Activated CD4-positive, alpha-beta memory T cell treated with anti-CD3 and anti-CD28 coated beads for 36 hours (primary cell): ENCODE measurements around the gene USP38. TPM values are rescaled to one million over a fixed set of nuclear protein-coding genes. Genes with fewer than 3 reads are reported as not detected.
"Not testable (repeated sequence)": the region's sequence is repeated elsewhere in the genome, so short reads cannot be mapped to it uniquely, and the experiment has no call there.

Experiments used
- CTCF ChIA-PET: fragments of 350-600 bp; sonication (Branson Sonifier 250); formaldehyde crosslinking; loops from one replicate; lab custom pipeline; 2021; ENCODE audit warnings: antibody characterized with exemption, inconsistent platforms; lab: Charles Lee
- POLR2A ChIA-PET: fragments of 350-600 bp; sonication (Branson Sonifier 250); formaldehyde crosslinking; loops from one replicate; lab custom pipeline; 2021; ENCODE audit warnings: antibody characterized with exemption; lab: Charles Lee
- DNase-seq: peaks from one replicate; pipeline ENCODE4 v3.0.0-alpha.2; 2020
- H3K27ac Mint-ChIP-seq: one replicate; pipeline ENCODE4 v1.8.0; 2021; ENCODE audit warnings: mixed read lengths
- H3K27me3 Mint-ChIP-seq: one replicate; pipeline ENCODE4 v1.8.0; 2021; ENCODE audit warnings: mixed read lengths
- H3K36me3 Mint-ChIP-seq: one replicate; pipeline ENCODE4 v1.8.0; 2021; ENCODE audit warnings: mixed read lengths
- H3K4me1 Mint-ChIP-seq: one replicate; pipeline ENCODE4 v1.8.0; 2021; ENCODE audit warnings: low read depth, mixed read lengths
- H3K4me3 Mint-ChIP-seq: one replicate; pipeline ENCODE4 v1.8.0; 2021; ENCODE audit warnings: mild to moderate bottlenecking, mixed read lengths
- H3K9me3 Mint-ChIP-seq: one replicate; pipeline ENCODE4 v1.8.0; 2021; ENCODE audit warnings: mixed read lengths
- intact Hi-C: fragments of 100-400 bp; cut with micrococcal nuclease; formaldehyde crosslinking; loops from one replicate; pipeline ENCODE4 v1.15.1; 2023
- total RNA-seq, 2 experiments: library from RNA; stranded (reverse); gene quantifications; one replicate each; pipeline ENCODE4 v1.2.3, GENCODE V29; 2021

Gene USP38
- total RNA-seq, 2 experiments from 2014 or later, result 21.7 to 22.0 TPM

DNA sequence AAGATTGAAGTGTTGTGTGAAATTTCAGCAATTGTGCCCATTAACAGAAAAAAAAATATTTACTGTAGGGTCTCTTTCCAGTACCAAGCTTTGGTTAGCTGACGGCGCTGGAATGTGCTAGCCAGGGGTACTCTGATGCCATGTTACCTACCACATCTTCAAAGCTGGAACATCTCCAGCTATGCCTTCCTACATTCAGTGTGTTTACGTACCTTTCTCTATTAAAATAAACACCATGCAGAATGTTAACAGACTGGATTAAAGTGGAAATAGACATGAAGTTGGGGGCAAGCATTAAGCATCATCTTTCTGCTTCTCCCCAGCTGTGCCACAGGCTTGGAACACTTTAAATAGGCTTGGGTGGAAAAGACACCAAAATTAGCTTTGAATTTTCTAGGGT is 65.9 kb downstream of the USP38 start:
- Mint-ChIP-seq H3K4me3 (no peak overlapping the region), H3K36me3 (no peaks in the 10 kb centered on the region), H3K9me3 (no peaks in the 10 kb centered on the region), H3K27me3 (peaks cover 9% of the 10 kb centered on the region), H3K4me1 (no peaks in the 10 kb centered on the region), H3K27ac (no peak overlapping the region)
- POLR2A ChIA-PET, result no interaction called here
- CTCF ChIA-PET, result no interaction called here
- intact Hi-C loops, result no loop called here
- no peak for DNase-seq

DNA sequence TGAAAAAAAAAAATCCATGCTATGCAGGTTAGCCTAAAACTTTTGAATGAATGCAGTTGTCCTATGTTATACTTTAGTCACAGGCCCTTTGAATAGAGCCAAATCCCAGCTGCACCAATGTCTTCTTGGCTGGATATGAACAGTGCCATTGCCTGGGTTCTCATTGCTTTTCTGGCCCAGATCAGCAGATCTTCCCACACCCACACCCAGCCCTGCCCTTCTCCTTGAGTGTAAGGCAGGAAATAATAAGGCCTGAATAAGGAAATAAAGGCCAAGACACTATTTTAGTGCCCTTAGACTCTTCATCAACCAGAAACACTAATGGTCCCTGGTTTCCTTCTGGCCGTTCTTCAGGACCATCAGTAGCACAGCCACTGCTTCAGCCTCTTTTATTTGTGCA is 66.6 kb downstream of the USP38 start:
- Mint-ChIP-seq H3K27me3 (peaks cover 9% of the 10 kb centered on the region), H3K4me1 (peaks cover 4% of the 10 kb centered on the region), H3K36me3 (no peaks in the 10 kb centered on the region), H3K4me3 (no peak overlapping the region), H3K9me3 (no peaks in the 10 kb centered on the region), H3K27ac (no peak overlapping the region)
- intact Hi-C loops, result no loop called here
- no peak for DNase-seq
- CTCF ChIA-PET, result no interaction called here
- POLR2A ChIA-PET, result no interaction called here

DNA sequence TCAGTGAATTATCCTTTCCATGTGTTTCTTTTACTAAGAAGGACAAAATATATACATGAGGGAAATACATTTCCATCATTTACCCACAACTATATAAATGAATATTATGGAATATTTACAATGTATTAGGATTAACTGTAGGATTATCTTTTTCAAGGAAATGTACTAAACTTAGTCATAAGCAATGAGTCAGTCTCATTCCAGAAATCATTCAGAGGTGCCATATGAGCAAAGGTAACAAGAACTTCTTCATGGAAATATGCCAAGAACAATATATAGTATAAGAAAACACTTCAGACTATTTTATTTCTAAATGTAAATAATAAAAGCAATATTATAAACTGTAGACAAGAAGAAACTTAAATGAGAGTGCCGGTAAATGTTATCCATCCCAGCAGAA is 67.1 kb downstream of the USP38 start:
- peaks cover 9% of the 10 kb centered on the region for H3K27me3 Mint-ChIP-seq
- H3K36me3 Mint-ChIP-seq, result no peaks in the 10 kb centered on the region
- no peak for DNase-seq
- H3K27ac Mint-ChIP-seq, result no peak overlapping the region
- H3K9me3 Mint-ChIP-seq, result no peaks in the 10 kb centered on the region
- H3K4me1 Mint-ChIP-seq, result peaks cover 4% of the 10 kb centered on the region
- intact Hi-C loops, result no loop called here
- ChIA-PET CTCF (no interaction called here), POLR2A (no interaction called here)
- H3K4me3 Mint-ChIP-seq, result no peak overlapping the region

DNA sequence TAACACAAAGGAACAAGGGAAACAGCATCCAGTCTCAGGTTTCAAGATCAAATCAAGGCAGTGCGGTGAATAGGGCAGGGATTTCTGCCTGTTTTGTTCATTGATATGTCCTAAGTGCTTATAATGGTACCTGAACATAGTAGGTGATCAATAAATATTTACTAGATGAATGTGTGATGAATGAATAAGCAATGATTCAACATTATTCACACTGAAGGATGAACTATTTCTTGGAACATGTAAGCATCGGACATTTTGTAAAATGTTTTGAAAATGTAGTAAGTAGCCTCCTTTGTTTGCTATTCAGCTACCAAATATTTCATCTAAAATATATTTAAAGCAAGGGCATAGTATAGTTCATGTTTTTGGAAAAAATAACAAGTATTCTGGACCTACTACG is 67.8 kb downstream of the USP38 start:
- Mint-ChIP-seq H3K4me3 (no peak overlapping the region), H3K9me3 (no peaks in the 10 kb centered on the region), H3K27ac (no peak overlapping the region), H3K4me1 (peaks cover 4% of the 10 kb centered on the region), H3K27me3 (peaks cover 9% of the 10 kb centered on the region), H3K36me3 (no peaks in the 10 kb centered on the region)
- ChIA-PET CTCF (no interaction called here), POLR2A (no interaction called here)
- DNase-seq, result no peak
- intact Hi-C loops, result no loop called here

DNA sequence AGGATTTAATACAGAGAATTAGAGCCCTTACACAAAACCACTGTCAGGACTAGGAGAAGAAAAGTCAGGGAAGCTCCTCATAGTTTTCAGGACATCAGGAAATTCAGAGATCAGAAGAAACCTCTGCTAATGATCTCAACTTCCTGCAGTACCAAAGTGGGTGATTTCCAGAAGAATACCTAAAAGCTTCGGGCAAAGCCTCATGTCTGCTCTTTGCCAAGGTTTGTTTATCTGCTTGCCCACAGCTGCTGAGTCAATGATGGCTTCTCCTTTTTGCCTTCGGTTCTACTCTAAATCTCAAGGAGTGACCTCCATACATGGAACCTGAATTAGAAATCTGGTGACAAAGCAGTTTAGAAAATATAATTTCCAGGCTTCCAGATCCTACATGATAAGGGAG is 68.4 kb downstream of the USP38 start:
- Mint-ChIP-seq H3K4me1 (peaks cover 4% of the 10 kb centered on the region), H3K4me3 (no peak overlapping the region), H3K27me3 (peaks cover 9% of the 10 kb centered on the region), H3K9me3 (no peaks in the 10 kb centered on the region), H3K36me3 (no peaks in the 10 kb centered on the region), H3K27ac (no peak overlapping the region)
- intact Hi-C loops, result no loop called here
- POLR2A ChIA-PET, result no interaction called here
- no peak for DNase-seq
- CTCF ChIA-PET, result no interaction called here

DNA sequence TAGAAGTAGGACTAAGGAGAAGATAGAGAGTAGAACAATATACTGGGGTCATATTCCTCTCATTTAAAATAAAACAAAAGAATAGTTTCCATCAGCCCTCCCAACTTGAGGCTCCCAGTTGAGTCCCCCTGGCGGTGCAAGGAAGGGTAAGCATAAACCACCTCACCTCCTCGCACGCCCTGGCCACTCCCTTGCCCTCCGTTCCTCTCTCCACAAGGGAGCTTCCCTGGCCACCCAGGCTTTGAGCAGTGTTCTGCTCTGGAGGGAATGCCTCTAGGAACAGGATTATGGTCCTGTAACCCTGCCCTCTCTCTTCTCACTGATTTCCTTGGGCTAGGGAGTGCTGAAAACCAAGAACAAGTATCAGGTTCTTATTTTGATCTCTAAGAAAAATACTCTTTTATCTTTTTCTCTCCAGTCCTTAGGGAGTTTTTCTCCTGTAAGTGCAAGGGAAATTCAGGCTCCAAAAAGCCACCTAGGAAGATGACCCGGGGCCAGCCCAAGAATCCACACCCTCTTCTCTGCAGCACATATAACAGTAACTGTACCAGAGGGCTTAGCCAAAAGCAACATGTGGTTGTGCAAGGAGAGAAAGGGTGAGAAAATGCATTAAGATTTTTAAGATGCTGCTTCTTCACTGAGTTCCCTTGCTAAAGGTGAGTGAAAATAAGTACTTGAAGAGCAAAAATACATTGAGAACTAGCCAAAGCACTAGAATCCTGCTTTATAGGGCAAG is 69.9 kb downstream of the USP38 start:
- no peaks in the 10 kb centered on the region for H3K9me3 Mint-ChIP-seq
- ChIA-PET CTCF (no interaction called here), POLR2A (no interaction called here)
- intact Hi-C loops, result no loop called here
- H3K4me3 Mint-ChIP-seq, result no peak overlapping the region
- no peak for DNase-seq
- no peak overlapping the region for H3K27ac Mint-ChIP-seq
- no peaks in the 10 kb centered on the region for H3K36me3 Mint-ChIP-seq
- H3K4me1 Mint-ChIP-seq, result peaks cover 4% of the 10 kb centered on the region
- peaks cover 5% of the 10 kb centered on the region for H3K27me3 Mint-ChIP-seq

DNA sequence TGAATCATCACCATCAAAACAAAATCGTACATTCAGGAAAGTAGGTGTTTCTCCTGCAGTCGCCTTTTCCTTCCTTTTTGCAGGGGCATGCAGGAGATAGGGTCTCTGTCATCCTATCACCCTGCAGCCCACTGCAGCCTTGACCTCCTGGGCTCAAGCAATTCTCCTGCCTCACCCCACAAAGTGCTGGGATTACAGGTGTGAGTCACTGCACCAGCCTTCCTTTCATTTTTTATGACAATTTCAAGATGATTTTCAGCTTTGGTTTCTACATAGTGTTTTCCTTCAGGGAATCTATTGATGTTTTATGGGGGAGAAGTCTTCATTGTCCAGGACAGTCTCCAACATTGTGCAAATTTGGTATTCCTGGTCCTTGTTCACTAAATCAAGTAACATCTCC is 71.7 kb downstream of the USP38 start:
- no peak for DNase-seq
- no peak overlapping the region for H3K27ac Mint-ChIP-seq
- intact Hi-C loops, result no loop called here
- H3K27me3 Mint-ChIP-seq, result peaks cover 5% of the 10 kb centered on the region
- POLR2A ChIA-PET, result no interaction called here
- no peak overlapping the region for H3K4me3 Mint-ChIP-seq
- peaks cover 4% of the 10 kb centered on the region for H3K4me1 Mint-ChIP-seq
- H3K36me3 Mint-ChIP-seq, result no peaks in the 10 kb centered on the region
- CTCF ChIA-PET, result no interaction called here
- no peaks in the 10 kb centered on the region for H3K9me3 Mint-ChIP-seq

DNA sequence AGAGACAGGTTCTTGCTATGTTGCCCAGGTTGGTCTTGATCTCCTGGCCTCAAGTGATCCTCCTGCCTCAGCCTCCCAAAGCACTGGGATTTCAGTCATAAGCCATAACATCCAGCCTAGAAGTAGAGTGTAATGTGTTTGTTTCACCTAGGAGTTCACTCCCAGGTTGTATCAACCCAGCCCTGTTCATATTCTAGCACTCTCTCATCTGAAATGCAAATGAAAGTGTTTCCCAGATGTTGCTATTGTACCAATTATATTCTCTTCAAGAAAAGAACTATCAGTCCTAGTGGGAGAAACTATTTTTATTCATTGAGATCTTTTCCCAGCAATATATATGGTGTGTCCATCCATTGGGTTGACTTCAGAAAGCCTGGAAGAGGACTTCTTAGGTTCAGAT is 72.6 kb downstream of the USP38 start:
- intact Hi-C loops, result no loop called here
- CTCF ChIA-PET, result no interaction called here
- Mint-ChIP-seq H3K9me3 (no peaks in the 10 kb centered on the region), H3K27ac (no peak overlapping the region), H3K27me3 (peaks cover 7% of the 10 kb centered on the region), H3K4me1 (peaks cover 4% of the 10 kb centered on the region), H3K36me3 (no peaks in the 10 kb centered on the region), H3K4me3 (no peak overlapping the region)
- DNase-seq, result no peak
- POLR2A ChIA-PET, result no interaction called here

DNA sequence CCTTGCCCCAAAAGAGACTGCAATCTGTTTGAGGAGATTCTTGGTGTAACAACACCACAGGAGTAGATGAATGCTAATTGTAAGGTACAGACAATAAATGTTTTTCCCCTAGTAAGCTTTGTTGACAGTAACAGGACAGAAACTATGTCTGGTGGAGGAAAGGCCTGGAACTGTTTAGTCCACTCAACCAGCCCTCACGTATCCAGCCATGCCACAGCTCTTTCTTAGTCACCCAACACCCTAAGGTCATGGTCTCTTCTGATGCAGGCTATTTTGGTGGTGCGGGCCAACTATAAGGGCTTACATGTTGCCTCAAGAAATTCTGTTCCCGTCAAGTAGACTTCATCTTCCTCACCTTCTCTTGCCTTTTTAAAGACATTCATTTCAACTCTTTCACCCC is 76.0 kb downstream of the USP38 start:
- no peak overlapping the region for H3K27ac Mint-ChIP-seq
- H3K36me3 Mint-ChIP-seq, result no peaks in the 10 kb centered on the region
- ChIA-PET POLR2A (no interaction called here), CTCF (no interaction called here)
- no peaks in the 10 kb centered on the region for H3K9me3 Mint-ChIP-seq
- intact Hi-C loops, result no loop called here
- peaks cover 2% of the 10 kb centered on the region for H3K27me3 Mint-ChIP-seq
- H3K4me3 Mint-ChIP-seq, result no peak overlapping the region
- peaks cover 4% of the 10 kb centered on the region for H3K4me1 Mint-ChIP-seq
- no peak for DNase-seq

DNA sequence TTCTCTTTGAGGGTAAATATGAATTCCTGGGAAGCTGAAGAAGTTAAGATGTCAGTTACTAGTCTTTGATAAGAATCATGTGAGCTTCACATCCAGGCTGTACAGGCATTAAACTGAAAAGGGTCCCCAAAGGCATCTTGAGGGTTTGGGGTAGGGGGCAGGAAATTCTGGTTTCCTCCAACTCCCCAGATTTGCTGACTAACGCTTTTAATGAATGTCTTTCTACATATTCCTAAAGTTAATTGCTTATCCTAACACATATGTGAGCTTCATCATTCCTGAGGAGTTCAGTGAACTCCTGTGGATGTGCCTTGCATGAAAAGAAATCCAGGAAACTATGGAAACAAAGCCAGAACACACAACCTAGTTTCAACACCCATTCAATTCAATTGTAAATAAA is 78.1 kb downstream of the USP38 start:
- POLR2A ChIA-PET, result no interaction called here
- Mint-ChIP-seq H3K36me3 (no peaks in the 10 kb centered on the region), H3K9me3 (peaks cover 15% of the 10 kb centered on the region), H3K27ac (no peak overlapping the region), H3K27me3 (peaks cover 2% of the 10 kb centered on the region), H3K4me1 (no peaks in the 10 kb centered on the region), H3K4me3 (no peak overlapping the region)
- no peak for DNase-seq
- CTCF ChIA-PET, result no interaction called here
- intact Hi-C loops, result no loop called here

DNA sequence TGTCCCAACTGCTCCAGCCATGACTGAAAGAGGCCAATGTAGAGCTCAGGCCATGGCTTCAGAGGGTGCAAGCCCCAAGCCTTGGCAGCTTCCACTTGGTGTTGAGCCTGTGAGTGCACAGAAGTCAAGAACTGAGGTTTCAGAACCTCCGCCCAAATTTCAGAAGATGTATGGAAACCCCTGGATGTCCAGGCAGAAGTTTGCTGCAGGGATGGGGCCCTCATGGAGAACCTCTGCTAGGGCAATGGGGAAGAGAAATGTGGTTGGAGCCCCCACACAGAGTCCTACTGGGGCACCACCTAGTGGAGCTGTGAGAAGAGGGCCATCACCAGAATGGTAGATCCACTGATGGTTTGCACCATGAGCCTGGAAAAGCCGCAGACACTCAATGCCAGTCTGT is 83.0 kb downstream of the USP38 start:
- CTCF ChIA-PET, result not testable (repeated sequence)

DNA sequence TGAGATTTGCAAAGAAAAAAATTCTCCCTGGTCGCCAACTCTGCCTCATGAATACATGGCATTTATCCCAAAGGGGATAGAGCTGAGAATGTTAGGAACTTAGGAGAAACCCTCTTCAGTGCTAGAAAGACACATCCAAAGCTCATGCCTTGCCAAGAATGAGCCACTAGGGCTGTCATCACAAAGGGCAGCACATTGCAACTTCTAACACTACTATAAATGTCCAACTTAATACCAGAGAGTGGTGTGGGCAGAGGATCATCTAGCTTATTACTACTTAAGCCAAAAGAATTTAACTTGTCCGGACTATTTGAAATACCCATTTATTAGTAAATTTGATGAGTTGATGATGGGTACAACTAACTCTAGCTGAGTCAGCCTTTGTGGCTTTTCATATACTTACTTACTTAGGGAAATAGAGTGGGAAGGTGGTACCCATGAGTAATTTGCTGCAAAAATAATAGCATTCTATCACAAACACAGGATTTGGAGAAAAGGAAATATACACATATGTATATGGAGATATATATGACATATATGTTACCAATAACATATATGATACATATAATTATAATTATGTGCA is 85.6 kb downstream of the USP38 start:
- no peaks in the 10 kb centered on the region for H3K36me3 Mint-ChIP-seq
- DNase-seq, result no peak
- CTCF ChIA-PET, result no interaction called here
- intact Hi-C loops, result no loop called here
- H3K4me1 Mint-ChIP-seq, result no peaks in the 10 kb centered on the region
- H3K27ac Mint-ChIP-seq, result no peak overlapping the region
- H3K9me3 Mint-ChIP-seq, result peaks cover 27% of the 10 kb centered on the region
- H3K27me3 Mint-ChIP-seq, result peaks cover 5% of the 10 kb centered on the region
- H3K4me3 Mint-ChIP-seq, result no peak overlapping the region
- POLR2A ChIA-PET, result no interaction called here

More for the DNA sequence above, 83.0 kb downstream of the USP38 start:
- H3K4me3 Mint-ChIP-seq, H3K27me3 Mint-ChIP-seq, DNase-seq, H3K36me3 Mint-ChIP-seq, H3K27ac Mint-ChIP-seq, H3K4me1 Mint-ChIP-seq, intact Hi-C loops, POLR2A ChIA-PET: not testable (repeated sequence)
- H3K9me3 Mint-ChIP-seq, result peaks cover 27% of the 10 kb centered on the region
